GM18909 (cell line): ENCODE measurements around the gene ARHGAP28.

Experiments used
- ATAC-seq: cut with Tn5 transposase; IDR thresholded peaks from one replicate; pipeline ENCODE4 v1.9.1; 2021; ENCODE audit warnings: mild to moderate bottlenecking; ENCODE audit not compliant: unreplicated experiment, poor library complexity

The ARHGAP28 gene

DNA sequence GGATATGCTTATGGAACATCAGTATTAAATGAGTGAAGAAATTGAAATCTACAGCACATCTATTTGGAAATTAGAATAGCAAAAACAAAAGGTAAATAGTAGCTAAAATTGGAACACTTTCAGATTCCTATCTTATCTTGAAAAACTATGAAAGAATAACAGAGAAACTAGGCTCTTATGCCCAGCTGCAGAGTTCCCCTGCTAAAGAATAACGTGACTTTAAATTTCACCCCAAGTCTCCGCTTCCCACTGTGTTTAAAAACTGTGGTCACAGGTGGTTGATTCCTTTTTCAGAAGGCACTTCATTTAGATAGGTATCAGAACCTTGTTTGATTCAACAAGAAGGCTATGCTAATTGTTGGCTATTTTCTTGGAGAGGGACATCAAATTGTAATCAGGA is 30.1 kb downstream of the ARHGAP28 start:
- no peak for ATAC-seq

DNA sequence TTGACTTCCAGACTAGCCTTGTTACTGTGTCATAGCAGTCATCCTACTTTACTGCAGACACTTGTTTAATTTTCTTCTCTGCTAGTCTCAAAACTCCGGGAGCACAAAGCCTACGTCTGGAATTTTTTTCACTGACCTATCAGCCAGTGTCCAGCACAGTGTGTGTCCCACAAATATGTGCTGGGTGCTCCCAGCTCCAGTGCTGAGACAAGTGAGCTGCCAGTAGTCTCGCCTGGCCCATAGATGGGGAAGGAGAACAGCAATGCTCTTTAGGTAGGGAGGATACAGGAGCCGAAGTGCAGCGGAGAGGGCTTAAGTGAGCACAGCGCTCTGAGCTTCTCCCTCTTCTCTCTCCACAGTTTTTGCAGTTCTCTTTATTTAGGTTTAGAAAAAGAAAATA is 34.0 kb downstream of the ARHGAP28 start:
- ATAC-seq, result no peak

DNA sequence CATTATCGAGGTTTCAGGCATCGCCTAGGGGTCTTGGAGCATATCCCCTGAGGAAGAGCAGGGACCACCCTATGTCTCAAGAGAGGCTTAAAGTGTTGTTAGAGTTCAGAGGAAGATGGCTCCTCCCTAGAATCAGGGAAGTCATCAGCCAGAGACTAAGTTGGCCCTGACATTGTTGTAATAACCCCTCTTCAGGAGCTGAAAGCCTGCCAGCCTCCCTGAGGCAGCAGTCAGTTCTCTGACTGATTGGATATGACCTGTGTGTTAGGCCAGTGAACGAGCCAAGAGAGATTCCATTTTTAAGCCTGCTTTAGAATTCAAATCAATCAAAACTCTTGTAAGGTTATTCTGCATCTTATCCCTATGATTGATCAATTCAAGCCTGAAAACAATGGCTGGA is 34.9 kb downstream of the ARHGAP28 start:
- no peak for ATAC-seq

DNA sequence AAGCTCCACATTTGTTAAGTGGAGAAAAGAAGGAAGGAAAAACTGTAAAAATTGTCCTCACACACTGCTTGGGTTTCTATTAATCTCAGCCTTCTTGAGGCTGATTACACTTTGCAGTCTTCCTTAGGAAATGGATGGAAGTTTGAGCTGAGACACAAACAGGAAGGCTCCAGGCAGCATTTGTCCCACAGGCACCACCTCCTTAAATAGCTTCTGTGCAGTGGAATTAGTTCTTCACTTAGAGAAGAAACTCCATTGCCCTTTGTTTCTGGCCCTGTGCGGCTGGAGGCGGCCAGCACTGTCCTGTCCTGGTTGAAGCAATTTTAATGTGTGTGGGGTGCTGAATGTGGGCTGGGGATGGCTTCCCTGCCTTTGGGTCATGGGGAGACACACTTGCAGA is 44.3 kb downstream of the ARHGAP28 start:
- ATAC-seq, result no peak

DNA sequence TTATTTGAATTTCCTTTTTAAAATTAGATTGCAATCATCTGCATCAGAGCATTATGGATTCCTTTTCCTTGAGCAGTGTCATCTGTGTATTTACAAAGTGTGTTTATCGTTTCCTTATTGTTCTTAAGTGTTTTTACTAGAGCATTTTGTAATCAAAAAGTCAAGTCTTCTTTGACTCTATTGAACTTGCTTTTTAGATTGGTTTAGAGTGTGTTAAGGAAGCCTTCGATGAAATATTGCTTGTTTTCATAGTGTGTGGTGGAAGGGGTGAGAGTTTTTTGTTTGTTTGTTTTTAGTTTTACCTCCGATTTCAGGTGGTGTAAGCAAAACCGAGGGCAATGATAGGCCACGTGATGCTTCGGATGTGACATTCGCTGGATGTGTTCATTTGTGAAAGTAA is 45.7 kb downstream of the ARHGAP28 start:
- no peak for ATAC-seq

DNA sequence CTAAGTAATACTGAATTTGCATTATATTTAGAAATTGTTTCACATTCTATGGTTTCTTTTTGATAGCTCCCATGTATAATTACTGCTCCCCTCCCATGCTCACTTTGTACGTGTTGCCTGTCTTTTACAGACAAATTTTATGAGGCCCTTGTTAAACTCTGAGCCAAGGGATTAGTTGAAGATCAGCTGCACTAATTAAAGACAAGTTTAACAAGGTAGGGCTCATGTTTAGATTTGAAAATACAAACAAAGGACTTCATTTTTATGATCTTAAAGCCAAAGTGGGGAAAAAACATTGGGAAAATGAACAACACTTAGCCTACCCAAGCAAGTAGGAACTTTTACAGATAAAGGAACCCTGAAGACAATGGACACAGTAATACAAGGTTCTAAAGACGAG is 46.2 kb downstream of the ARHGAP28 start:
- no peak for ATAC-seq

DNA sequence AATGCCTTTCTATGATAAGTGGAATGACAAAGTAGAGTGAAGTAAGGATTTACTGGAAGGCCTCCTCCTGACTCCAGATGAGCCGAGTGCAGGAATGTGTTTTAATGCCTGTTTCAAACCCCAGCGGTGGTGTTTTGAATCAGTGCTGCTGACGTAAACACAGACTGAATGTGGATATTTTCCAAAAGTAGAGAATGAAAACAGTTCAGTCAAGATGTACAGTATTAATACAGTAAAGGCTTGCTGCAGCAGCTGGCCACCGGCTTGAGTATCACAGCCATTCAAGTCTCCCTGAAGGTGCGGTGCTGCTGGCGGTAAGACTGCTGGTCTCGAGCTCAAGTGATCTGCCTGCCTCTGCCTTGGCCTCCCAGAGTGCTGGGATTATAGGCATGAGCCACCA is 46.7 kb downstream of the ARHGAP28 start:
- ATAC-seq, result no peak

DNA sequence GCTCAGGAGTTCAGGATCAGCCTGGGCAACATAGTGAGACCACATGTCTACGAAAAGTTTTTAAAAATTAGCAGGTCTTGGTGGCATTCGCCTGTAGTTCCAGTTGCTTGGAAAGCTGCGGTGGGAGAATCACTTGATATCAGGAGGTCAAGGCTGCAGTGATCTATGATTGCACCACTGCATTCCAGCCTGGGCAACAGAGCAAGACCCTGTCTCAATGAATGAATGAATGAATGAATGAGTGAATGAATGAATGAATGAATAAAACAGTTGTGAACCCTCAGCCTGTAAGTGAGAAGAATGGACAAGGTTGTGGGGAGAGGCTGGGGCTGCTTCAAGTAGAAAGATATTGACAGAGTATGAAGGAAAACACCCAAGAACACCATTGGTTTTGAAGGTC is 48.0 kb downstream of the ARHGAP28 start:
- no peak for ATAC-seq

DNA sequence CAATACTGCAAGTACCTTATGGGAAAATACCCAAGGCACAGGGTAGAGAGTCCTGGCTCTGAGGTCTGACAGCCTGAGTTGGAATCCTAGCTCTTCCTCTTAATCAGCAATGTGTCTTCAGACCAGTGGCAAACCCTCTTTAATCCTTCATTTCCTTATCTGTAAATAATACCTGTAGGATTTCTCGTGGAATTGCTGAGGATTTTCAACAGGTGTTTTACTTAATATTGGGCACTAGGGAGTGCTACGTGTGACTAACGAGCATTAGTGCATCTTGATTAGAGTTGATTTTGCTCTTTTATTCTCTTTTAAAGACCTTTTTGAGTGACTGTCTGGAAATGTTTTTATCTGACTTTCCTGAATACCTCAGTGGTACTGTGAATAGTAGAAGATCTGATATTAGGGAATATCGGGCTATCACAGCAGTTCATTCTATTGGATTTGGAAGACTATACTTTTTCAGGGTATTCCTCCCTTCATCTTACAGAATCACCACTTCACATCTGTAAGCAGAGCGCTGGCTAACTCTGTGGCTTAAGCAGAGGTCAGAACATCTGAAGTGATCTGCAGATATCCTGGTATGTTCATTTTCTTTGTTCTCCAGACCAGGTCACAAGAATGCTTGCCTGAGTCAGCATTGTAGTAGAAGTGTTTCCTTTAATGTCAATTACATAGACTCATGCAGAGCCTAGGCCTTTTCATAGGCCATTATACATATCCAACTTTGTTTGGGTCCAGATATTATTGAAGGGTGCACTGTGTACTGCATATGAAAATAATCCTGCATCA is 49.1 kb downstream of the ARHGAP28 start:
- no peak for ATAC-seq

DNA sequence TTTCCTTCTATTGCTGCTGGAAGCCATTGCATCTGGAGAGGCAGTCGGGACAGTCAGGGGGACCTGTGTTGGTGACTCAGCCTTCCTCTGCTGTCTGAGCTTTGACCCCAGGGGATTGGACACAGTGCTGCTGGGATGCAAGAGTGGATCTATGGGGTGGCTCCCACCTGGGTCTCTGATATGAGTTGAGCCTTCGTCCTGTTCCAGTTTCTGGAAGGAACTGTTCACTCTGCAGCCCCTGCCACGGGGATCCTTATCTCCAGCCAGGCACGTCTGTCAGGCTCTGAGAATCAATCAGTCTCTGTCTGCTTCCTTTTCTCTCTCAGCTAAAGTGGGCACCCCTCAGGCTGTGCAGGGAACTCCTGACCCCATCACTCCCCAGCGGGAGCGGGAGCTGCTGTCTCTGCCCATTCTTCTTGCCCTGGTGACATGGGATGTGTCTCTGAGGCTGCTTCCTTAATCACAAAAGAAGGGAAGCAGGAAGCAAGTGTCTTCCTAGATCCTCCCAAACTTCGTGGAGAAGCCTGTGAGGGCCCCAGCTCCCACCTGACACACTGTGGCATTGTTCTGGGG is 51.7 kb downstream of the ARHGAP28 start:
- no peak for ATAC-seq

DNA sequence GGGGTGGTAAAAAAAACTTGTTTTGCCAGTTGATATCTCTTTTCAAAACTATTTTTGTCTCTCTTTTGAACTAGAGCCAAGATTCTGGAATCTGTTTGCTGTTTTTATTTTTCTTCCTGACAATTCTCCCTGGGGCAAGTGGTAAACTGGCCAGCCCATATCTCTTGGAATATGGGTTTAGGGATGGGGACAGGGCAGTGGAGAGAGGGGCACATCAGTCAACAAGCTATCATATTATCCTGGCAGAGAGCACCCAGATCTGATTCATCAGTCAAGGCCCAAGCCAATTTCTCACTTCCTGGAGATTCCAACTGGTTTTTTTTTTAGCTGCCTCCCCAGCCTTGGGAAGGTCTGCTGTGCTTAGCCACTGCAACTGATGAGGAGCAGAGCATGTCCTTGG is 52.3 kb downstream of the ARHGAP28 start:
- no peak for ATAC-seq

DNA sequence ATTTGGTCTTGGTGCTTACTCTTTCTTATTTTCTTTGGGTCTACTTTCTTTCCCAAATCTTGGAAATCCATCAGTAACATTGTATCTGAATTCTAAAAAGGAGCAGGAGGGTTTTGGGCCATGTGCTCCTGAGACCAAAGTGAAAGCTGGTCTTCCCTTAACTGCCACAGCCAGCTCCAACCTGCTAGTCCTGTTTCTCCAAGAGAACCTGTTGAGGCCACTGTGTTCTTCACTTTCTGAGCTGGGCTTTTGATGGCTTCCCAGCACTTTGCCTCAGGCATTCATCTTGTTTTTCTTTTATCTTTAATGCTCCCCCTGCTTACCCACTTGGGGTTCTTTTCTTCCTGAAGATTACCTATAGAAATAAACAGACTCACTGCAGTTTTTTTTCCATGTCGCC is 53.3 kb downstream of the ARHGAP28 start:
- ATAC-seq, result no peak

DNA sequence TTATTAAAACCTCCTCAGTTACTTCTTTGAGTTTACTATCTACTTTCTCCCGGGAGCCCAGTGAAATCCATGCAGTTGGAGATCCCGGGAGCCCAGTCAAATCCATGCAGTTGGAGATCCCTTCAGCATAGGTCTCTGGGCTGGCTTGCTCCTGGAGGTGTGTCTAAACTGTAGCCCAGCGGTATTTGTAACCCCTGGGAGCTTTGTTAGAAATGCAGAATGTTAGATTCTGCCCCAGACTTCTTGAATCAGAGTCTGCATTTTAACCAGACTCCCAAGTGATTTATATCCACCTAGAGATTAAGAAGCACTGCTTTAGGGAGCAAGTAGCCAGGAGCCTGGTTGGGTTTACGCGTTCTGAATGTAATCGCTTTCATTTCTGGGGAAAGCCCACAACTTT is 54.5 kb downstream of the ARHGAP28 start:
- ATAC-seq, result no peak

DNA sequence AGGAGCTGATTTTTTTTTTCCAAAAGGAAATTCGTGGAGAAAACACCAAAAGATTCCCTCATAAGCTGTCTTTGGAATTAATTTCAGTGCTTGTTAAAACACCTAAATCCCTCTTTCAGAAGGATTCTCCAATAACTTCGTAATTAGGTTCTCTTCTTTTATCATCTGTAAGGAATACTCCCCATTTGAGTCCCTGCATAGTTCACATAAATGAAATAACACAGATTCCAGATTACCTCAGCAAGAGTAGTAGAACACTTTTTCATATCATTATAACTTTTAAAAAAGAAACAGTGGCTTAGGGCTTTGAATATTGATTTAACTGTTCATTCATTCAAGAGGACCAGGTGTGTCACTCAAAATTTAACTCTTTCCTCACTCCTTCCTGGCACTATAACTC is 55.5 kb downstream of the ARHGAP28 start:
- ATAC-seq, result no peak

DNA sequence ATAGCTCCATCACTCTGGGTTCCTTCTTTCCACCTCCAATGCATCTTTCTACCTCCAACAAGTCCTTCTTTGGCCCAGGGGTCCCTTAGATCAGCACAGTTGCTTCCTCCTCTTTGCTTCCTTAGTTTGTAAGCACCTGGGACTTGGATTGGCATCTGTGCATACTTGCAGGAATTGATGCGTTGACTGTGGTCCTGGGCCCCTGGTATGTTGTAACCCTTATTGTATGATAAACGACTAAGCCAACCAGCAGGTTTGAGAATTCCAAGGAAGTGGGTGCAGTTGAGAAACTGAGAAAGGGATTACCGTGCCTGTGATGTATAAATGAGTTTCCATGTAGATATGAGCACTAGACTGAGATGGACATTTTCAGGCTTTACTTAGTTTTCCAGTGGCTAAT is 55.9 kb downstream of the ARHGAP28 start:
- no peak for ATAC-seq

DNA sequence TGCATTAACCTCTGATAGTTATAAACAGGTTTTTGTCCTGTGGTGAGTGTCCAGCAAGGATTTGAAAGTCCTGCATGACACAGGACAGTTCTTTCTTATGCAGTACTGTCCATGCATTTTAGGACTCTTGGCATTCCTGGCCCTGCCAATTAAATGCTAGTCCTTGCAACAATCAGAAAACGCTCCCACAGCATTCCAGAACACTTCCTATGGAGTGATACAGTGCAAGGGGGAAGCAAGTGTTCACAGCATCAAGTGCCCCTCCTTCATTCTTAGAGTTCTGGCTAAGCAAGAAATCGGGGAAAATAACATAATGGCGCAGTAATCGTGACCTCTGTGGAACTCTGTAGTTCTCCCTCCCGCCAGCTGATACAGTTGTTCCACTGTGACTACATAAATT is 62.9 kb downstream of the ARHGAP28 start:
- no peak for ATAC-seq

DNA sequence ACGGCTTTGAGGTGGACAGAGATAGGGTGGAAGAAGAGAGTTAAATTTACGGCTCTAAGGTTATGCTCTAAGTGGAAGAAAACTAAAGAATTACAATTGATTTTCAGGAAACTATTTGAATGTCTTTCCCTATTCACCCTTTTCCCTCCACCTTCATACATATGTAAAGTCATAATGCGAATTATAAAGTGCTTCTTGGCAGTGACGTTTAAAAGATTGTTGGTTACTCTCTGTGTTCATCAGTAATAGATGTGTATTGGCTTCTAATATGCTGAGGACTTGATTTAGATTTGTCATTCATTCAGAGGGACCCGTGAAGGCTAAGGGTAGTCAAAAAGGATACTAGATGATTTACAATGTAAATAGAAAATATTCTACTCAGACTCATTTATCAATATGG is 63.9 kb downstream of the ARHGAP28 start:
- ATAC-seq, result no peak

DNA sequence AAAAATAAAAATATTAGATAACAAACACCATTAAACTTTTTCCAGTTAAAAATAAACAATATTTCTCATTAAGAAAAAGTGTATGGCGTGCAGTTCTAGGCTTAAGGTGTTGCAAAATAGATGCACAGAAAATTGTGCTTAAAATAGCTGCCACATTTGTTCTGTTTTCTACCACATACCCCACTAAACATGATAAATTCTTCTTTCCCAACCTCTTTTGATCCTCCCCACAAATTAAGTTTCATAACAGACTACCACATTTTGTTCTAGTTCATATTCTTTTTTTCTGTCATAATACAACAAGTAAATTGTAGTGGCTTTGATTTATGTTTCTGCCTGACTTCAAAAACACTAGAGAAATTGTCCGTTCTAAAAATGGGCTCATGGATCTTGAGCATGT is 64.5 kb downstream of the ARHGAP28 start:
- ATAC-seq, result no peak

DNA sequence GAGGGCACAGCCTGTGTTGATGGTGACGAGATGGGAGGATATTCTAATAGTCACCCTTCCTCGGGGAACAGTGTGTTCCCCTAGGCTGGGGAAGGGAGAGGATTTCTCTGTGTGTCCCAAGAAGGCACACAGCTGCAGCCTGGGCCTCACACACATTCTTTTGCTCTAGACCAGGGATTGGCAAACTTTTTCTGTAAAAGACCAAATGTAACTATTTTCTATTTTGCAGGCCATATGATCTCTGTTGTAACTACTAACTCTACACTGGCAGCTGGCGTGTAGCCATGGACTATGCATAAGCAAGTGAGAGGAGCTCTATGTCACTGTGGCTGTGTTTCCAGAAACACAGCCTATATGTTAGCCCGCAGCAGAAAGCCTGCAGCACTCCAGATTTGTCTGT is 65.8 kb downstream of the ARHGAP28 start:
- no peak for ATAC-seq

DNA sequence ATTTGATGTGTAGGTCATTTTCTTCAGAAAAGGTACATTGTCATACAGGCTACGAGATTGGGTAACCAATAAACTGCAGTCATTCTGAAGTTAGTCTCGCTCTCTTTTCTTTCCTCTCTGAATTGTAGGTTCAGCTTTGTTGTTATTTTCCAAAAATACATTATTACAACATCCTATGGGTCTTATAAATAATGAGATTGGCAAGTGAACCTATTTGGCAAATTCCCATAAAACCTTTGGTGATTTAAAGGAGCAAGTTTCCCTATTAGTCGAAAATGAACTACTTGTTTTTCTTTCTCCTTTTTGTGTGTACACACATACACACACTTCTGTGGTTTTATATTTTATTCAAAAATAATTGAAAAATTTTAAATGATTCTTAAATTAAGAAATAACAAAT is 67.0 kb downstream of the ARHGAP28 start:
- no peak for ATAC-seq

DNA sequence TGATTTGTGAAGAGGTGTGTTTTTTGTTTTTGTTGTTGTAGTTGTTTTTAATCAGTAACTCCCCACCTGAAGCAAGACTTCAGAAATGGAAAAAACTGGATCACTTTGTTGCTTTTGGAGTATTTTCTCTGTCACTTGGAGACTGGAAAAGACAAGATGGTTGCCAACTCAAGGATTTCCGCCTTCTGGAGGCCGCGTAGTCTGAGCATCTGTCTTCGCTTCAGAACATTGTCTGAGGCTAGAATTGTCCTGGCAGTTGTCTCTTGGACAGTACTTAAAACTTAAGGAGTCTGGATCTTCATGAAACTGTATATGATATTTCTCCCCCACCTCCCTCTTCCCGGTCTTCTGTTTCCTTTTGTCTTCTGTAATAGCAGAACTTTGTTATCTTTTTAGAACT is 67.7 kb downstream of the ARHGAP28 start:
- ATAC-seq, result no peak

DNA sequence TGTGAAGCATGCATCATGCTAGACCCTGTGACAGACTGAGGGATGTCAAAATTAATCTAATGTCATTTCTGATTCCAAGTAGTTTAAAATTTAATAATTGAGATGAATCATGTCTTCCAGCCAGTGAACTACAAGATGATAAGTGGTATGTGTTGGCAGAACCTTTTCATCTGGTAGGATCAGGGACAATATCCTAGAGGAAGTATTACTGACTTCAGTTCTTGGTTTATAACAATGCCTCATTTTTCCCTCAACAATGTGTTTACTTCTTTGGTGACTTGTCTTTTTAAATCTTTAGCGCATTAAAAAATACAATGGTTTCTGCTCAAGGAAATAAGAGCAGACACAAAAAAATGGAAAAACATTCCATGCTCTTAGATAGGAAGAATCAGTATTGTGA is 69.4 kb downstream of the ARHGAP28 start:
- no peak for ATAC-seq
